Smooth muscle cell (in vitro differentiated cells): ENCODE results near the gene HIPK2. TPM values are rescaled to one million over a fixed set of nuclear protein-coding genes. Genes with fewer than 3 reads are reported as not detected.

ENCODE experiments used
- DNase-seq: peaks from one replicate; lab custom pipeline; 2025; ENCODE audit not compliant: unreplicated experiment; lab: John Stamatoyannopoulos, UW
- H2AFZ ChIP-seq: fragments of 200-600 bp; sonication (generic); 2 replicates; pipeline ENCODE4 v1.6.0; 2016; ENCODE audit warnings: antibody characterized with exemption, low read depth, mild to moderate bottlenecking
- H3F3A ChIP-seq: fragments of 200-600 bp; sonication (generic); 2 replicates; pipeline ENCODE4 v1.6.0; 2017; ENCODE audit warnings: antibody characterized with exemption, low read depth
- H3K27ac ChIP-seq: fragments of 200-600 bp; sonication (generic); 2 replicates; pipeline ENCODE4 v1.5.1; 2016; ENCODE audit warnings: low read depth, mild to moderate bottlenecking
- H3K27me3 ChIP-seq: fragments of 200-600 bp; sonication (generic); 2 replicates; pipeline ENCODE4 v1.6.1; 2016; ENCODE audit warnings: low read depth, mild to moderate bottlenecking
- H3K36me3 ChIP-seq: fragments of 200-600 bp; sonication (generic); 2 replicates; pipeline ENCODE4 v1.5.1; 2016; ENCODE audit warnings: low read depth
- H3K4me1 ChIP-seq: fragments of 200-600 bp; sonication (generic); 2 replicates; pipeline ENCODE4 v1.5.1; 2016; ENCODE audit warnings: low read depth
- H3K4me2 ChIP-seq: fragments of 200-600 bp; sonication (generic); 2 replicates; pipeline ENCODE4 v1.6.0; 2016; ENCODE audit warnings: mild to moderate bottlenecking
- H3K4me3 ChIP-seq: fragments of 200-600 bp; sonication (generic); 2 replicates; pipeline ENCODE4 v1.5.1; 2016; ENCODE audit warnings: mild to moderate bottlenecking
- H3K79me2 ChIP-seq: fragments of 200-600 bp; sonication (generic); 2 replicates; pipeline ENCODE4 v1.6.0; 2016; ENCODE audit warnings: low read depth, mild to moderate bottlenecking
- H3K9ac ChIP-seq: fragments of 200-600 bp; sonication (generic); 2 replicates; pipeline ENCODE4 v1.6.0; 2016; ENCODE audit warnings: low read depth
- H3K9me3 ChIP-seq: fragments of 200-600 bp; sonication (generic); replicated peaks from 2 replicates; pipeline ENCODE4 v1.5.1; 2016; ENCODE audit warnings: low read depth
- H4K20me1 ChIP-seq: fragments of 200-600 bp; sonication (generic); 2 replicates; pipeline ENCODE4 v1.6.0; 2016; ENCODE audit warnings: low read depth
- CTCF ChIP-seq: fragments of 200-600 bp; sonication (generic); IDR thresholded peaks from 2 replicates; pipeline ENCODE4 v1.5.1; 2017; ENCODE audit warnings: borderline replicate concordance, mild to moderate bottlenecking, antibody characterized with exemption; ENCODE audit not compliant: insufficient read depth, poor library complexity, severe bottlenecking
- WGBS: methylation state at CpG from one replicate; pipeline ENCODE4 v1.1.7; 2016; ENCODE audit warnings: low lambda C conversion rate; 5-methylcytosine and 5-hydroxymethylcytosine counted together
- polyA plus RNA-seq: library from polyadenylated mRNA; unstranded; fragments of >200 nt; fragmentation: Nextera tagmentation; extraction: Ambion mirVana; gene quantifications from 2 replicates; pipeline ENCODE4 v1.2.1, GENCODE V29; 2016
- total RNA-seq: library from RNA; depleted of rRNA; stranded (reverse); fragments of >200 nt; gene quantifications from 2 replicates; pipeline ENCODE4 v1.2.3, GENCODE V29; 2014

The HIPK2 gene
- total and polyA plus RNA-seq, 2 experiments from 2014 or later: 3.0 to 11.2 TPM

GRCh38 chr7:139775829-139776266 is 1.9 kb downstream of the HIPK2 start:
- Histone ChIP-seq H3K9ac (peak overlapping the region; percentile 91), H2AFZ (no peak overlapping the region), H3K27ac (peak overlapping the region; percentile 91), H3K4me1 (peaks cover 11% of the 10 kb centered on the region), H3K4me2 (peak overlapping the region; percentile 90), H3K79me2 (peaks cover 39% of the 10 kb centered on the region), H3F3A (peaks cover 23% of the 10 kb centered on the region), H3K9me3 (no peaks in the 10 kb centered on the region), H3K36me3 (no peaks in the 10 kb centered on the region), H3K4me3 (peak overlapping the region; percentile 75), H4K20me1 (peaks cover 43% of the 10 kb centered on the region), H3K27me3 (no peaks in the 10 kb centered on the region)
- no peak for DNase-seq
- WGBS: 42% methylated on average over 11 of the region's 11 CpGs
- TF ChIP-seq CTCF: peak; percentile 66

GRCh38 chr7:139774376-139774775 is 3.4 kb downstream of the HIPK2 start:
- H3K36me3 ChIP-seq: no peaks in the 10 kb centered on the region
- no peak for DNase-seq
- 18% methylated on average over 1 of the region's 1 CpG for WGBS

GRCh38 chr7:139773371-139773770 is 4.4 kb downstream of the HIPK2 start:
- Histone ChIP-seq H3K27ac (peak overlapping the region; percentile 63), H3K4me1 (peaks cover 11% of the 10 kb centered on the region), H3F3A (peaks cover 23% of the 10 kb centered on the region), H3K9me3 (no peaks in the 10 kb centered on the region), H3K9ac (no peak overlapping the region), H2AFZ (no peak overlapping the region), H3K79me2 (peaks cover 62% of the 10 kb centered on the region), H3K36me3 (no peaks in the 10 kb centered on the region), H4K20me1 (peaks cover 68% of the 10 kb centered on the region), H3K4me3 (no peak overlapping the region), H3K4me2 (no peak overlapping the region), H3K27me3 (no peaks in the 10 kb centered on the region)
- no peak for DNase-seq
- no peak for TF ChIP-seq CTCF
- 93% methylated on average over 5 of the region's 5 CpGs for WGBS

More at GRCh38 chr7:139774376-139774775, 3.4 kb downstream of the HIPK2 start:
- H3K4me2 ChIP-seq: peak overlapping the region; percentile 16
- H3K27me3 ChIP-seq: no peaks in the 10 kb centered on the region
- H3K27ac ChIP-seq: peak overlapping the region; percentile 63
- no peak for TF ChIP-seq CTCF
- H3F3A ChIP-seq: peaks cover 23% of the 10 kb centered on the region
- peaks cover 53% of the 10 kb centered on the region for H3K79me2 ChIP-seq
- H4K20me1 ChIP-seq: peaks cover 58% of the 10 kb centered on the region
- no peak overlapping the region for H3K4me3 ChIP-seq
- peaks cover 11% of the 10 kb centered on the region for H3K4me1 ChIP-seq
- no peaks in the 10 kb centered on the region for H3K9me3 ChIP-seq
- H2AFZ ChIP-seq: no peak overlapping the region
- H3K9ac ChIP-seq: no peak overlapping the region

GRCh38 chr7:139772873-139773272 is 4.9 kb downstream of the HIPK2 start:
- no peaks in the 10 kb centered on the region for H3K9me3 ChIP-seq
- H3K27ac ChIP-seq: peak overlapping the region; percentile 63
- H3F3A ChIP-seq: peaks cover 23% of the 10 kb centered on the region
- no peak overlapping the region for H2AFZ ChIP-seq
- no peak overlapping the region for H3K4me2 ChIP-seq
- H3K9ac ChIP-seq: no peak overlapping the region
- no peaks in the 10 kb centered on the region for H3K36me3 ChIP-seq
- H3K4me3 ChIP-seq: no peak overlapping the region
- no peak for DNase-seq
- no peak for TF ChIP-seq CTCF
- peaks cover 11% of the 10 kb centered on the region for H3K4me1 ChIP-seq
- 83% methylated on average over 6 of the region's 6 CpGs for WGBS
- peaks cover 67% of the 10 kb centered on the region for H3K79me2 ChIP-seq
- peaks cover 73% of the 10 kb centered on the region for H4K20me1 ChIP-seq
- H3K27me3 ChIP-seq: no peaks in the 10 kb centered on the region
